Activated B cell treated with CpG ODN at 0.5 μM for 24 hours (primary cell): Measurements from ENCODE around the gene ANKRD13D. TPM values are rescaled to one million over a fixed set of nuclear protein-coding genes. Genes with fewer than 3 reads are reported as not detected.

ENCODE experiments used
- ATAC-seq: fragments of 200-7000 bp; cut with Tn5 transposase; one replicate; pipeline ENCODE4 v1.10.0; 2021; ENCODE audit warnings: low read depth, mild to moderate bottlenecking, moderate library complexity
- CTCF ChIA-PET: fragments of 350-600 bp; sonication (Branson Sonifier 250); formaldehyde crosslinking; loops from one replicate; lab custom pipeline; 2021; ENCODE audit warnings: antibody characterized with exemption; lab: Charles Lee
- POLR2A ChIA-PET: fragments of 350-600 bp; sonication (Branson Sonifier 250); formaldehyde crosslinking; loops from one replicate; lab custom pipeline; 2021; ENCODE audit warnings: antibody characterized with exemption; lab: Charles Lee
- DNase-seq: peaks from one replicate; pipeline ENCODE4 v3.0.0; 2022
- H3K27ac Mint-ChIP-seq: one replicate; pipeline ENCODE4 v1.8.0; 2020; ENCODE audit warnings: mixed read lengths
- H3K27me3 Mint-ChIP-seq: one replicate; pipeline ENCODE4 v1.8.0; 2021; ENCODE audit warnings: mixed read lengths
- H3K36me3 Mint-ChIP-seq: one replicate; pipeline ENCODE4 v1.8.0; 2021; ENCODE audit warnings: low read depth, mixed read lengths
- H3K4me1 Mint-ChIP-seq: one replicate; pipeline ENCODE4 v1.8.0; 2021; ENCODE audit warnings: mixed read lengths
- H3K4me3 Mint-ChIP-seq: one replicate; pipeline ENCODE4 v1.8.0; 2020; ENCODE audit warnings: mild to moderate bottlenecking, mixed read lengths
- H3K9me3 Mint-ChIP-seq: one replicate; pipeline ENCODE4 v1.8.0; 2020; ENCODE audit warnings: mixed read lengths
- intact Hi-C: fragments of 100-400 bp; cut with micrococcal nuclease; formaldehyde crosslinking; loops from one replicate; pipeline ENCODE4 v1.15.1; 2024
- total RNA-seq: library from RNA; stranded (reverse); gene quantifications from 2 replicates; pipeline ENCODE4 v1.2.3, GENCODE V29; 2022
- TF ChIP-seq, protein P1 (sequence below): fragments of 200-600 bp; IDR thresholded peaks from one replicate; pipeline ENCODE4 v1.8.0; 2022; ENCODE audit warnings: antibody characterized with exemption, mild to moderate bottlenecking

The ANKRD13D gene
- total RNA-seq, 1 donor from 2014 or later: 116 TPM

DNA sequence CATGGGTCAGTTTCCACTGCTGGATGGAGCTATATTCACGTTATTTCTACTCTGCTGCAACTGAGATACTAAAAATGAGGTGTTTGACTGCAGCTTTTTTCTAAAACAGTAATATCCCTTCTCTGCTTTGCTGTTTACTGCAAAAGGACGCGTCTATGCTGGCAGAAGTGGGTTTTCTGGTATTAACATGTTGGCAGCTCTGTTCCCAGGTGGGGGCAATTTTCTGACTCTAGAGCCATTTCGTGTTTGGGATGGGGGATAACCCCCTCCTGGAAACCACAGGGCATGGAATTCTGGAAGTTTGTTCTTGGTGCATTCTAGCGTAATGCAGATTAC, 17.9 kb upstream of the ANKRD13D start:
- POLR2A ChIA-PET: interaction anchor here (1.2 to 9.6 kb wide), 6 partner anchors 15 to 160 kb away, joined by 3 to 280 read pairs (median 15); partner anchors contain the start of genes ANKRD13D, POLD4 and PPP1CA
- intact Hi-C loops: no loop called here
- CTCF ChIA-PET: interaction anchor here (1.1 to 3.4 kb wide), 3 partner anchors 9 to 46 kb away, joined by 4 to 20 read pairs (median 10); partner anchors contain the start of gene ANKRD13D
- H3K4me1 Mint-ChIP-seq: peaks cover 90% of the 10 kb centered on the region
- TF ChIP-seq, protein P1, sequence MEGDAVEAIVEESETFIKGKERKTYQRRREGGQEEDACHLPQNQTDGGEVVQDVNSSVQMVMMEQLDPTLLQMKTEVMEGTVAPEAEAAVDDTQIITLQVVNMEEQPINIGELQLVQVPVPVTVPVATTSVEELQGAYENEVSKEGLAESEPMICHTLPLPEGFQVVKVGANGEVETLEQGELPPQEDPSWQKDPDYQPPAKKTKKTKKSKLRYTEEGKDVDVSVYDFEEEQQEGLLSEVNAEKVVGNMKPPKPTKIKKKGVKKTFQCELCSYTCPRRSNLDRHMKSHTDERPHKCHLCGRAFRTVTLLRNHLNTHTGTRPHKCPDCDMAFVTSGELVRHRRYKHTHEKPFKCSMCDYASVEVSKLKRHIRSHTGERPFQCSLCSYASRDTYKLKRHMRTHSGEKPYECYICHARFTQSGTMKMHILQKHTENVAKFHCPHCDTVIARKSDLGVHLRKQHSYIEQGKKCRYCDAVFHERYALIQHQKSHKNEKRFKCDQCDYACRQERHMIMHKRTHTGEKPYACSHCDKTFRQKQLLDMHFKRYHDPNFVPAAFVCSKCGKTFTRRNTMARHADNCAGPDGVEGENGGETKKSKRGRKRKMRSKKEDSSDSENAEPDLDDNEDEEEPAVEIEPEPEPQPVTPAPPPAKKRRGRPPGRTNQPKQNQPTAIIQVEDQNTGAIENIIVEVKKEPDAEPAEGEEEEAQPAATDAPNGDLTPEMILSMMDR: no peak
- H3K9me3 Mint-ChIP-seq: no peaks in the 10 kb centered on the region
- ATAC-seq (no peak), DNase-seq (no peak)
- peak overlapping the region; percentile 98 for H3K27ac Mint-ChIP-seq
- H3K27me3 Mint-ChIP-seq: no peaks in the 10 kb centered on the region
- H3K36me3 Mint-ChIP-seq: peaks cover 48% of the 10 kb centered on the region
- peak overlapping the region; percentile 92 for H3K4me3 Mint-ChIP-seq

DNA sequence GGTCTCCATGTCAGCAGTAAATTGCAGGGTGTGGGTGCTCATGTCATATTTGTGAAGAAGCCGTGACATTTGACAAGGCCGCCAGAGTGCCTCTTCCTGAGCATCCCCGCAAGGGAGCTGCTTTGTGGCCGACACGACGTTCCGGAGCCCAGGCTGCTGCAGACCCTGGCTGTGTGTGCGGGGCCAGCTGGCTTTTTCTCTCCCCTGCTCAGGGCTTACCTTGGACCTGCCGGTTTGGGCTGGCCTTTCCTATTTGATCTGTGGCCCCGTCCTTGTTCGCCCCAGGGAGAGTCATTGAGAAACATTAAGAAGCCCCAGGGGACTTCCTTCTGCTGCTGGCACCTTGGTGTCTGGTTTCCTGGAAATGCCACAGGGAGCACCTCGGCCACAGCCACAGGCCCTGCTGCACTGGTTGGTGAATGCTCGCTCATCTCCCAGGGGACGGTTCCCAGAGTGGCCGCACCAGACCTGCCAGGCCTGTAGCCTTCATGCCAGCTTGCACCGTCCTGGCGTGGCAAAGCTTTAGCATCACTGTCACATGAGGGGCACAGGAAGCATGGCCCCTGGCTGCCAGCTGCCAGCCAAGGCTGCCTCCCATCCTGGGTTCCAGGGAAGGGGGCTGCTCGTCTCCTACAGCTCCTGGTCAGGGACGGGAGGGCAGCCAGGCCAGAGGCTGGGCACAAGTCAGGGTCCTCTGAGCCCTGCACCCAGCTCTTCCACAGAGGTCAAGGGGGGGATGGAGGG, 17.4 kb upstream of the ANKRD13D start:
- ATAC-seq: peak; percentile 18
- DNase-seq: peak; percentile 57
- Mint-ChIP-seq H3K27me3 (no peaks in the 10 kb centered on the region), H3K27ac (peak overlapping the region; percentile 98), H3K4me3 (peak overlapping the region; percentile 92), H3K4me1 (peaks cover 95% of the 10 kb centered on the region), H3K36me3 (peaks cover 50% of the 10 kb centered on the region), H3K9me3 (no peaks in the 10 kb centered on the region)
- ChIA-PET CTCF (interaction anchor here (0.6 to 3.4 kb wide), 5 partner anchors 16 to 387 kb away, joined by 3 to 20 read pairs (median 4); partner anchors contain the start of gene ANKRD13D), POLR2A (interaction anchor here (0.7 to 9.6 kb wide), 13 partner anchors 9 to 193 kb away, joined by 3 to 280 read pairs (median 7); partner anchors contain the start of genes ANKRD13D, POLD4 and PPP1CA)
- TF ChIP-seq, protein P1: no peak
- intact Hi-C loops: no loop called here

DNA sequence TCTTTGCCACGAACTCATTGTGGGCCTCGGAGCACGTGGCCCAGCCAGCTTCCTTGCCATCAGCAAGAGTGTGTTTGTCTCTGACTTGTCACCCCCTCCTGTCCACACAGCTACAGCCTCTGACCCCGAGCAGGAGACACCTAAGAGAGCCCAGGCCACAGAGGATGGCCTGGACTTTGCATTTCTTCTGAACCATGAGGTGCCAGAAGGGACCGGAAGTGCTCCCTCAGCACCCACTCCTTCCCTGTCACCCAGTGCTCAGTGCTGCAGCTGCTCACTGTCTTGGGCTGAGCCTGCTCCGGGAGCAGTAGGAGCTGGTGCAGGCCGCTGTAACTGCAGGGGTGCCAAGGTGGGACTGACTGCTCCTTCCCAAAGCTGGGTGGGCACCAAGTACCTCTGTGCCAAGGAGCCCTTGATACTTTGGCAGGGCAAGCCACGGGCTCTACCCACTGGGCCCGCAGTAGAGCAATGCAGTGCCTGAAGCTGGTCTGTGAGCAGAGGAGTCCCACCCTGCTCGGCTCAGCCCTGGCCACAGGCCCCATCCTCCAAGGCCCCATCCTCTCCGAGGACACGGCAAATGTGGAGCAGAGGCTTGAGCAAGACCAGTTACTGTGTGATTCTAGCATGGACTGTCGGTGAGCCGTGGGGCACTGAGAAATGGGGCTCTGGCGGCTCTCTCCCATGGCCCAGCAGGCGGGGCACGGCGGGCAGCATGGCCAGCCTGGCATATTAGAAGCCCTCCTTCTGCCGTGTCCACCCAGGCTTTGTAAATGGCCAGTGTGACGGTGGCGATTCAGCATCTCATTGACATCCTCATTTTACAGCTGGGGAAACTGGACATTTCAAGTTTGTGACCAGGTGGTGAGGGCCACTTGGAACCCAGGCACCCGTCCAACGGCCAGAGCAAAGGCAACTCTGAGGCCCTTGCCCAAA, 16.5 kb upstream of the ANKRD13D start:
- DNase-seq: peak; percentile 28
- intact Hi-C loops: no loop called here
- no peak for ATAC-seq
- H3K36me3 Mint-ChIP-seq: peaks cover 45% of the 10 kb centered on the region
- no peaks in the 10 kb centered on the region for H3K27me3 Mint-ChIP-seq
- H3K27ac Mint-ChIP-seq: peak overlapping the region; percentile 98
- peak overlapping the region; percentile 92 for H3K4me3 Mint-ChIP-seq
- H3K4me1 Mint-ChIP-seq: peaks cover 99% of the 10 kb centered on the region
- ChIA-PET POLR2A (interaction anchor here (0.6 to 9.6 kb wide), 14 partner anchors 10 to 192 kb away, joined by 3 to 280 read pairs (median 6); partner anchors contain the start of genes ANKRD13D, POLD4 and PPP1CA), CTCF (interaction anchor here (0.8 to 3.4 kb wide), 5 partner anchors 11 to 110 kb away, joined by 3 to 20 read pairs (median 4); partner anchors contain the start of gene ANKRD13D)
- TF ChIP-seq, protein P1: no peak
- no peaks in the 10 kb centered on the region for H3K9me3 Mint-ChIP-seq

DNA sequence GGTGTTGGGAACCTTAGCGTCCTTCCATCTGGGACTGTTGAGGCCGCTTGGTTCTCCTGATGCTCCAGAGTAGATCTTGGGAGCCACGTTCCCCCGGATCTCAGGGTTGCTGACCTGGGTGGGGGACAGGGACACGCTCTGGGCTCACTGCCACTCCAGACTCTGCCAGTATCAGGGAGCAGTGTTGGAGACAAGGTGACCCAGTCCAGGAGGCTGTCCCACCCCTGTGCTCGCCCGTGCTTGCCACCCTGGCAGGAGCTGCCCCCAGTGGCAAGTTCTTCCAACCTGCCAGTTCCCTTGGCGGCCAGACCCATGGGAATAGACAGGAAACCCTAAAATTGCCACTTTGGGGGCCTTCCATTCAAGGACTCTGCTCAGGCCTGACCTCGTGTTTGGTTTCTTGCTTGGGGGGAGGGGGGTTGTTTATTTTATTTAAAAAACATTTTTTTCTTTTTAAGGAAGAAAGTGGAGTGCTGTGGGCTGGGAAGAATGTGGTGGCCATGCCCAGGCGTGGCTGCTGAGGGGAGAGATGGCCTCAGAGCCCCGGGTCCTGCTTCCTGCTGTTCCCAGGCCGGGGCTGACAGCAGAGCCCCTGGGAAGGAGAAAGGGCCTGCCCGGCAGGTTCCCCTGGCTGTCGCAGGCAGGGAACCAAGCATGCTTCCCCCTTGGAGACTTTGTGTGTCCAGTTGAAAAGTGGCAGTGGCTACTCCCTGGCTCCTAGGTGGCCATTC, 15.7 kb upstream of the ANKRD13D start:
- CTCF ChIA-PET: interaction anchor here (1.2 kb wide), 1 partner anchor 11 kb away, joined by 3 read pairs; no protein-coding TSS in a partner anchor
- intact Hi-C loops: no loop called here
- Mint-ChIP-seq H3K36me3 (peaks cover 39% of the 10 kb centered on the region), H3K27me3 (no peaks in the 10 kb centered on the region), H3K27ac (peak overlapping the region; percentile 98), H3K4me1 (peaks cover 100% of the 10 kb centered on the region), H3K4me3 (peak overlapping the region; percentile 59), H3K9me3 (no peaks in the 10 kb centered on the region)
- TF ChIP-seq, protein P1: no peak
- no peak for ATAC-seq
- DNase-seq: peak; percentile 40
- POLR2A ChIA-PET: interaction anchor here (0.6 to 9.6 kb wide), 6 partner anchors 12 to 79 kb away, joined by 3 to 280 read pairs (median 15); partner anchors contain the start of genes ANKRD13D and POLD4
